Liver (tissue), 9 donors: ENCODE results near the gene NEFH. TPM values are rescaled to one million over a fixed set of nuclear protein-coding genes. Genes with fewer than 3 reads are reported as not detected.
A peak's percentile ranks its signal among the peaks of the same experiment; 100 is the strongest.

Source experiments
- DNase-seq: peaks from one replicate; pipeline ENCODE4 v3.0.0-alpha.2; 2017; ENCODE audit warnings: low spot score
- H3K27ac ChIP-seq, 2 donors: one replicate each; pipeline ENCODE4 v1.7.0; 2013; ENCODE audit warnings: inconsistent platforms in 2 of 2, low read length in 2 of 2, control low read depth in 1 of 2, low read depth in 1 of 2, mild to moderate bottlenecking in 1 of 2
- H3K27me3 ChIP-seq, 4 donors: one replicate each; pipeline versions ENCODE4 v1.6.1 to v1.7.0; 2013; ENCODE audit warnings: low read length in 3 of 4, inconsistent platforms in 1 of 4, mild to moderate bottlenecking in 1 of 4, moderate library complexity in 1 of 4; ENCODE audit not compliant: control insufficient read depth in 4 of 4, insufficient read depth in 4 of 4
- H3K36me3 ChIP-seq, 4 donors: one replicate each; pipeline versions ENCODE4 v1.6.1 to v1.7.0; 2013; ENCODE audit warnings: low read length in 3 of 4, mild to moderate bottlenecking in 3 of 4, low read depth in 1 of 4, moderate library complexity in 1 of 4; ENCODE audit not compliant: control insufficient read depth in 4 of 4, insufficient read depth in 3 of 4
- H3K4me1 ChIP-seq, 4 donors: one replicate each; pipeline versions ENCODE4 v1.6.1 to v1.7.0; 2013; ENCODE audit warnings: low read length in 3 of 4, mild to moderate bottlenecking in 3 of 4, moderate library complexity in 1 of 4; ENCODE audit not compliant: control insufficient read depth in 4 of 4, insufficient read depth in 4 of 4
- H3K4me3 ChIP-seq, 3 donors: one replicate each; pipeline versions ENCODE4 v1.6.1 to v1.7.0; 2013; ENCODE audit warnings: low read length in 3 of 3, control low read depth in 1 of 3, low read depth in 1 of 3, mild to moderate bottlenecking in 1 of 3
- H3K9ac ChIP-seq, 2 donors: one replicate each; pipeline ENCODE4 v1.7.0; 2013; ENCODE audit warnings: low read length in 2 of 2, mild to moderate bottlenecking in 2 of 2, moderate library complexity in 2 of 2, control low read depth in 1 of 2, low read depth in 1 of 2
- H3K9me3 ChIP-seq, 4 donors: one replicate each; pipeline versions ENCODE4 v1.6.1 to v1.7.0; 2013; ENCODE audit warnings: low read length in 3 of 4; ENCODE audit not compliant: control insufficient read depth in 4 of 4
- ATF3 ChIP-seq: IDR thresholded peaks from 2 replicates; pipeline ENCODE4 v1.6.1; 2016; ENCODE audit warnings: antibody characterized with exemption
- EGR1 ChIP-seq, 2 donors: IDR thresholded peaks; 2 replicates each; pipeline ENCODE4 v1.6.1; 2016 to 2018; ENCODE audit warnings: antibody characterized with exemption in 2 of 2, low read depth in 2 of 2
- FOXA1 ChIP-seq: IDR thresholded peaks from 2 replicates; pipeline ENCODE4 v1.6.1; 2016; ENCODE audit warnings: antibody characterized with exemption
- FOXA2 ChIP-seq: IDR thresholded peaks from 2 replicates; pipeline ENCODE4 v1.6.1; 2016; ENCODE audit warnings: antibody characterized with exemption
- HNF4A ChIP-seq, 2 donors: conservative IDR thresholded peaks; 2 replicates each; pipeline ENCODE4 v1.6.1; 2016; ENCODE audit warnings: antibody characterized with exemption in 2 of 2, mild to moderate bottlenecking in 2 of 2
- HNF4G ChIP-seq: IDR thresholded peaks from 2 replicates; pipeline ENCODE4 v1.6.1; 2016; ENCODE audit warnings: antibody characterized with exemption
- JUND ChIP-seq, 2 donors: IDR thresholded peaks; 2 replicates each; pipeline ENCODE4 v1.6.1; 2016; ENCODE audit warnings: antibody characterized with exemption in 2 of 2
- MAX ChIP-seq: IDR thresholded peaks from 2 replicates; pipeline ENCODE4 v1.6.1; 2016; ENCODE audit warnings: antibody characterized with exemption
- RAD21 ChIP-seq, 2 donors: IDR thresholded peaks; 2 replicates each; pipeline ENCODE4 v1.6.1; 2016; ENCODE audit warnings: antibody characterized with exemption in 2 of 2, mild to moderate bottlenecking in 2 of 2
- RXRA ChIP-seq, 2 donors: IDR thresholded peaks; 2 replicates each; pipeline ENCODE4 v1.6.1; 2017 to 2018; ENCODE audit warnings: antibody characterized with exemption in 2 of 2, mild to moderate bottlenecking in 1 of 2
- TAF1 ChIP-seq: conservative IDR thresholded peaks from 2 replicates; pipeline ENCODE4 v1.6.1; 2016; ENCODE audit warnings: antibody characterized with exemption, mild to moderate bottlenecking
- YY1 ChIP-seq: IDR thresholded peaks from 2 replicates; pipeline ENCODE4 v1.6.1; 2016; ENCODE audit warnings: antibody characterized with exemption, mild to moderate bottlenecking
- WGBS: extraction: QIAGEN DNeasy Blood & Tissue Kit; methylation state at CpG from one replicate; pipeline ENCODE4 v1.1.7; 2013; 5-methylcytosine and 5-hydroxymethylcytosine counted together
- polyA plus RNA-seq, 2 donors: library from polyadenylated mRNA; stranded (reverse) in 1 of 2; unstranded in 1 of 2; fragments of 200-250 nt in 1 of 2; fragments of >200 nt in 1 of 2; fragmentation: Nextera tagmentation in 1 of 2; extraction: Ambion mirVana in 1 of 2; gene quantifications; one replicate each; pipeline versions ENCODE4 v1.2.1 to v1.2.3, GENCODE V29; 2013 to 2015
- total RNA-seq, 2 donors: library from RNA; depleted of rRNA; stranded (reverse); fragments of >200 nt; gene quantifications; one replicate each; pipeline ENCODE4 v1.2.3, GENCODE V29; 2014
- TF ChIP-seq, protein P1 (sequence below): IDR thresholded peaks from 2 replicates; pipeline ENCODE4 v1.6.1; 2016; ENCODE audit warnings: antibody characterized with exemption, mild to moderate bottlenecking
- TF ChIP-seq, protein P2 (sequence below): fragments of 150-350 bp; IDR thresholded peaks from 2 replicates; pipeline ENCODE4 v1.5.1; 2017; ENCODE audit warnings: improper control_type of control experiment, low read depth, low read length; ENCODE audit not compliant: missing input control
- TF ChIP-seq, protein P3 (sequence below): IDR thresholded peaks from 2 replicates; pipeline ENCODE4 v1.6.1; 2016; ENCODE audit warnings: antibody characterized with exemption
- donor health status: healthy.
- donor health status: healthy.
- donor health status: healthy.
- donor health status: healthy.
- donor health status: healthy.

Gene NEFH
- total and polyA plus RNA-seq, 4 donors: 0.04 to 1.6 (median 0.21) TPM

GRCh38 chr22:29524442-29525191 is 44.6 kb downstream of the NEFH start:
- no peak for TF ChIP-seq MAX
- TF ChIP-seq TAF1: no peak
- TF ChIP-seq, protein P1, sequence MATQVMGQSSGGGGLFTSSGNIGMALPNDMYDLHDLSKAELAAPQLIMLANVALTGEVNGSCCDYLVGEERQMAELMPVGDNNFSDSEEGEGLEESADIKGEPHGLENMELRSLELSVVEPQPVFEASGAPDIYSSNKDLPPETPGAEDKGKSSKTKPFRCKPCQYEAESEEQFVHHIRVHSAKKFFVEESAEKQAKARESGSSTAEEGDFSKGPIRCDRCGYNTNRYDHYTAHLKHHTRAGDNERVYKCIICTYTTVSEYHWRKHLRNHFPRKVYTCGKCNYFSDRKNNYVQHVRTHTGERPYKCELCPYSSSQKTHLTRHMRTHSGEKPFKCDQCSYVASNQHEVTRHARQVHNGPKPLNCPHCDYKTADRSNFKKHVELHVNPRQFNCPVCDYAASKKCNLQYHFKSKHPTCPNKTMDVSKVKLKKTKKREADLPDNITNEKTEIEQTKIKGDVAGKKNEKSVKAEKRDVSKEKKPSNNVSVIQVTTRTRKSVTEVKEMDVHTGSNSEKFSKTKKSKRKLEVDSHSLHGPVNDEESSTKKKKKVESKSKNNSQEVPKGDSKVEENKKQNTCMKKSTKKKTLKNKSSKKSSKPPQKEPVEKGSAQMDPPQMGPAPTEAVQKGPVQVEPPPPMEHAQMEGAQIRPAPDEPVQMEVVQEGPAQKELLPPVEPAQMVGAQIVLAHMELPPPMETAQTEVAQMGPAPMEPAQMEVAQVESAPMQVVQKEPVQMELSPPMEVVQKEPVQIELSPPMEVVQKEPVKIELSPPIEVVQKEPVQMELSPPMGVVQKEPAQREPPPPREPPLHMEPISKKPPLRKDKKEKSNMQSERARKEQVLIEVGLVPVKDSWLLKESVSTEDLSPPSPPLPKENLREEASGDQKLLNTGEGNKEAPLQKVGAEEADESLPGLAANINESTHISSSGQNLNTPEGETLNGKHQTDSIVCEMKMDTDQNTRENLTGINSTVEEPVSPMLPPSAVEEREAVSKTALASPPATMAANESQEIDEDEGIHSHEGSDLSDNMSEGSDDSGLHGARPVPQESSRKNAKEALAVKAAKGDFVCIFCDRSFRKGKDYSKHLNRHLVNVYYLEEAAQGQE: no peak
- TF ChIP-seq HNF4G: no peak
- no peak for TF ChIP-seq HNF4A (conservative IDR thresholded peaks at IDR 0.05)
- TF ChIP-seq ATF3: no peak
- TF ChIP-seq, protein P2, sequence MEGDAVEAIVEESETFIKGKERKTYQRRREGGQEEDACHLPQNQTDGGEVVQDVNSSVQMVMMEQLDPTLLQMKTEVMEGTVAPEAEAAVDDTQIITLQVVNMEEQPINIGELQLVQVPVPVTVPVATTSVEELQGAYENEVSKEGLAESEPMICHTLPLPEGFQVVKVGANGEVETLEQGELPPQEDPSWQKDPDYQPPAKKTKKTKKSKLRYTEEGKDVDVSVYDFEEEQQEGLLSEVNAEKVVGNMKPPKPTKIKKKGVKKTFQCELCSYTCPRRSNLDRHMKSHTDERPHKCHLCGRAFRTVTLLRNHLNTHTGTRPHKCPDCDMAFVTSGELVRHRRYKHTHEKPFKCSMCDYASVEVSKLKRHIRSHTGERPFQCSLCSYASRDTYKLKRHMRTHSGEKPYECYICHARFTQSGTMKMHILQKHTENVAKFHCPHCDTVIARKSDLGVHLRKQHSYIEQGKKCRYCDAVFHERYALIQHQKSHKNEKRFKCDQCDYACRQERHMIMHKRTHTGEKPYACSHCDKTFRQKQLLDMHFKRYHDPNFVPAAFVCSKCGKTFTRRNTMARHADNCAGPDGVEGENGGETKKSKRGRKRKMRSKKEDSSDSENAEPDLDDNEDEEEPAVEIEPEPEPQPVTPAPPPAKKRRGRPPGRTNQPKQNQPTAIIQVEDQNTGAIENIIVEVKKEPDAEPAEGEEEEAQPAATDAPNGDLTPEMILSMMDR: peak; percentile 51
- no peak for TF ChIP-seq YY1
- peak in 1 of 2 donors; percentile 19 for TF ChIP-seq RXRA (IDR thresholded peaks at IDR 0.05)
- peak in 1 of 2 donors; percentile 52 for TF ChIP-seq JUND (IDR thresholded peaks at IDR 0.05)
- TF ChIP-seq EGR1 (IDR thresholded peaks at IDR 0.05; ENCODE audit: low read depth in 2 of 2): no peak
- TF ChIP-seq FOXA2: no peak
- TF ChIP-seq FOXA1: no peak
- TF ChIP-seq RAD21 (IDR thresholded peaks at IDR 0.05): peak; percentile 79 to 84
- TF ChIP-seq, protein P3, sequence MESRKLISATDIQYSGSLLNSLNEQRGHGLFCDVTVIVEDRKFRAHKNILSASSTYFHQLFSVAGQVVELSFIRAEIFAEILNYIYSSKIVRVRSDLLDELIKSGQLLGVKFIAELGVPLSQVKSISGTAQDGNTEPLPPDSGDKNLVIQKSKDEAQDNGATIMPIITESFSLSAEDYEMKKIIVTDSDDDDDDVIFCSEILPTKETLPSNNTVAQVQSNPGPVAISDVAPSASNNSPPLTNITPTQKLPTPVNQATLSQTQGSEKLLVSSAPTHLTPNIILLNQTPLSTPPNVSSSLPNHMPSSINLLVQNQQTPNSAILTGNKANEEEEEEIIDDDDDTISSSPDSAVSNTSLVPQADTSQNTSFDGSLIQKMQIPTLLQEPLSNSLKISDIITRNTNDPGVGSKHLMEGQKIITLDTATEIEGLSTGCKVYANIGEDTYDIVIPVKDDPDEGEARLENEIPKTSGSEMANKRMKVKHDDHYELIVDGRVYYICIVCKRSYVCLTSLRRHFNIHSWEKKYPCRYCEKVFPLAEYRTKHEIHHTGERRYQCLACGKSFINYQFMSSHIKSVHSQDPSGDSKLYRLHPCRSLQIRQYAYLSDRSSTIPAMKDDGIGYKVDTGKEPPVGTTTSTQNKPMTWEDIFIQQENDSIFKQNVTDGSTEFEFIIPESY: no peak
- Histone ChIP-seq H3K27ac (no peak overlapping the region), H3K4me3 (no peak overlapping the region), H3K36me3 (peaks cover 10 to 58% (median 42%) of the 10 kb centered on the region in 4 donors), H3K27me3 (no peaks in the 10 kb centered on the region), H3K4me1 (peaks cover 0 to 7% (median 2%) of the 10 kb centered on the region in 4 donors), H3K9ac (no peak overlapping the region), H3K9me3 (no peaks in the 10 kb centered on the region)
- 51% methylated on average over 5 of the region's 5 CpGs for WGBS
- peak; percentile 37 for DNase-seq
